Measurements from ENCODE around the gene UBQLN2.

- TF ChIP-seq EZH2phosphoT487 (IDR thresholded peaks at IDR 0.05; ENCODE audit: borderline replicate concordance, low read length) (no peak), CTCF (IDR thresholded peaks at IDR 0.05; ENCODE audit: low read depth, low read length, poor library complexity, severe bottlenecking) (no peak)
These were observed 36.7 kb downstream of the UBQLN2 start for GRCh38 chrX:56600141-56600540.

Measured in DOHH2 (cell line).